HepG2 (cell line): ENCODE measurements around the gene PLEKHG4. TPM values are rescaled to one million over a fixed set of nuclear protein-coding genes. Genes with fewer than 3 reads are reported as not detected.

ENCODE experiments used
- ATF4 ChIP-seq, 2 experiments: fragments of 450-650 bp in 1 of 2; sonication (generic) in 1 of 2; formaldehyde crosslinking; IDR thresholded peaks; 2 replicates each; pipeline versions ENCODE4 v1.5.0 to v1.8.0; 2020 to 2022; ENCODE audit warnings: mild to moderate bottlenecking in 1 of 2, missing genetic modification reagents in 1 of 2
- DMTF1 ChIP-seq: sonication (generic); formaldehyde crosslinking; IDR thresholded peaks from 2 replicates; pipeline ENCODE4 v1.4.0; 2020; ENCODE audit warnings: mild to moderate bottlenecking, missing genetic modification reagents
- ESRRA ChIP-seq: sonication (generic); formaldehyde crosslinking; IDR thresholded peaks from 2 replicates; pipeline ENCODE4 v1.5.1; 2020; ENCODE audit warnings: mild to moderate bottlenecking, low read depth, missing genetic modification reagents
- REL ChIP-seq: sonication (generic); formaldehyde crosslinking; conservative IDR thresholded peaks from 2 replicates; pipeline ENCODE4 v1.8.0; 2022; ENCODE audit warnings: mild to moderate bottlenecking, missing genetic modification reagents, moderate library complexity
- SMAD3 ChIP-seq: sonication (generic); formaldehyde crosslinking; IDR thresholded peaks from 2 replicates; pipeline ENCODE4 v1.4.0; 2020; ENCODE audit warnings: missing genetic modification reagents
- TBX3 ChIP-seq: fragments of 450-650 bp; IDR thresholded peaks from 2 replicates; pipeline ENCODE4 v1.6.1; 2017; ENCODE audit warnings: antibody characterized with exemption, mild to moderate bottlenecking, inconsistent platforms, borderline replicate concordance
- TFDP1 ChIP-seq: IDR thresholded peaks from 2 replicates; pipeline ENCODE4 v1.6.1; 2016; ENCODE audit warnings: missing compliant biosample characterization, missing genetic modification reagents, borderline replicate concordance
- THAP8 ChIP-seq: sonication (generic); formaldehyde crosslinking; IDR thresholded peaks from 2 replicates; pipeline ENCODE4 v1.5.1; 2020; ENCODE audit warnings: missing genetic modification reagents, mild to moderate bottlenecking, borderline replicate concordance
- TP53 ChIP-seq: sonication (generic); formaldehyde crosslinking; conservative IDR thresholded peaks from 2 replicates; pipeline ENCODE4 v1.4.0; 2020; ENCODE audit warnings: missing genetic modification reagents
- ZBTB4 ChIP-seq: sonication (generic); formaldehyde crosslinking; IDR thresholded peaks from 2 replicates; pipeline ENCODE4 v1.4.0; 2020; ENCODE audit warnings: missing genetic modification reagents, mild to moderate bottlenecking, borderline replicate concordance
- ZFAT ChIP-seq: sonication (generic); formaldehyde crosslinking; conservative IDR thresholded peaks from 2 replicates; pipeline ENCODE4 v1.8.1; 2023; ENCODE audit warnings: missing genetic modification reagents, inconsistent platforms
- ZKSCAN1 ChIP-seq: fragments of 150-350 bp; IDR thresholded peaks from 2 replicates; pipeline ENCODE4 v1.6.1; 2014; ENCODE audit warnings: low read length
- ZNF101 ChIP-seq: sonication (generic); formaldehyde crosslinking; IDR thresholded peaks from 2 replicates; pipeline ENCODE4 v1.4.0; 2020; ENCODE audit warnings: mild to moderate bottlenecking, low read depth, missing genetic modification reagents, borderline replicate concordance
- ZNF556 ChIP-seq: sonication (generic); formaldehyde crosslinking; IDR thresholded peaks from 2 replicates; pipeline ENCODE4 v1.4.0; 2020; ENCODE audit warnings: mild to moderate bottlenecking, missing genetic modification reagents, borderline replicate concordance
- ZNF569 ChIP-seq: sonication (generic); formaldehyde crosslinking; IDR thresholded peaks from 2 replicates; pipeline ENCODE4 v1.5.0; 2020; ENCODE audit warnings: mild to moderate bottlenecking, missing genetic modification reagents, moderate library complexity, borderline replicate concordance
- ZNF660 ChIP-seq: sonication (generic); formaldehyde crosslinking; IDR thresholded peaks from 2 replicates; pipeline ENCODE4 v1.5.1; 2020; ENCODE audit warnings: mild to moderate bottlenecking, low read depth, missing genetic modification reagents, borderline replicate concordance
- ZNF770 ChIP-seq: sonication (generic); formaldehyde crosslinking; IDR thresholded peaks from 2 replicates; pipeline ENCODE4 v1.5.0; 2020; ENCODE audit warnings: mild to moderate bottlenecking, missing genetic modification reagents
- polyA plus RNA-seq, 8 experiments: library from polyadenylated mRNA; depleted of rRNA in 3 of 8; stranded (reverse) in 7 of 8; unstranded in 1 of 8; fragments of >200 nt; fragmentation: Illumina TruSeq in 4 of 8; extraction: Trizol in 4 of 8; gene quantifications; 2 replicates each; pipeline versions ENCODE4 v1.2.1 to v1.2.3, GENCODE V29; 2011 to 2016; ENCODE audit warnings: low read depth in 4 of 8, missing spikeins in 1 of 8, mixed read lengths in 1 of 8; ENCODE audit not compliant: insufficient read depth in 1 of 8
- total RNA-seq, 5 experiments: library from RNA; depleted of rRNA; stranded (reverse); fragments of >200 nt; fragmentation: Illumina TruSeq; extraction: Trizol; gene quantifications; 2 replicates each; pipeline ENCODE4 v1.2.3, GENCODE V29; 2016; ENCODE audit warnings: low read depth in 1 of 5

PLEKHG4 gene
- total and polyA plus RNA-seq, 2 of the 13 experiments (the other 11 are each of a cell fraction or from before 2014, with no cell fraction given): 7.1 to 13.6 TPM

GRCh38 chr16:67246081-67246755 lies 33.1 kb upstream of the PLEKHG4 start (continued):
- TF ChIP-seq TFDP1 (CRISPR knock-in tag) (peak; percentile 94), ATF4 (CRISPR knock-in tag; IDR thresholded peaks at IDR 0.05) (peak in 1 of 2 experiments; percentile 72; a peak in 2 of 4 replicates), ESRRA (CRISPR knock-in tag) (peak; percentile 67; the same call in 1 of the 2 replicates), ZFAT (CRISPR knock-in tag) (no peak), ZKSCAN1 (no peak), ZNF770 (CRISPR knock-in tag) (peak; percentile 72), DMTF1 (CRISPR knock-in tag) (no peak), THAP8 (CRISPR knock-in tag) (no peak; the same call in 1 of the 2 replicates), TP53 (peak; percentile 61; the same call in 1 of the 2 replicates), ZNF101 (no peak), TBX3 (peak; percentile 37; the same call in 1 of the 2 replicates), ZNF556 (CRISPR knock-in tag) (peak; percentile 90), ZNF569 (CRISPR knock-in tag) (0 out of 2 replicates have a peak, but pooled peaks have one; percentile 53), ZBTB4 (CRISPR knock-in tag) (no peak), SMAD3 (CRISPR knock-in tag) (no peak), ZNF660 (CRISPR knock-in tag) (no peak), REL (peak; percentile 95)
